ENCODE data around the gene PLEKHA1. TPM values are rescaled to one million over a fixed set of nuclear protein-coding genes. Genes with fewer than 3 reads are reported as not detected.

The PLEKHA1 gene
- total and polyA plus RNA-seq, 5 donors: 15.7 to 42.8 (median 38.5) TPM

DNA sequence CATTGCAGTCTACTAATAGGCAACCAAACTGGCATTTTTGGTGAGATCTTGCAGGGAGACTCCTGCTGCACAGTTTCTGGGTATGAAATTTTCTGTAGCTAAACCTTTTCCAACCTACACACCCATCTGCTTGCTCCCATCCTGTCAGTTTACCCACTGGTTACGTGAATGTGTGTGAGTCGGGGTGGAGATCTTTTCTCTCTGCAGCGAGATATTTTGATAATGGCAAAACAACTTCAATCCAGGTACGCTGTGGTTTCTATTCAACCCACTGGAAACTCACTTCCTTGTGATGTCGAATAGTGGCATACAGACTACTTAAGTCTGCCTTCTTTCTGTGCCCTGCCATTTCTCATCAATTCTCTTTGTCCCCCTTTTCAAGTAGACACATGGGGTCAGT, 4.5 kb downstream of the PLEKHA1 start:
- H3K27me3 ChIP-seq (ENCODE audit: control insufficient read depth, insufficient read depth): no peaks in the 10 kb centered on the region
- no peak overlapping the region for H3K4me3 ChIP-seq (ENCODE audit: low read length)
- 97% methylated on average over 5 of the region's 5 CpGs for WGBS
- ATAC-seq: no peak
- intact Hi-C loops (cut with DNase I): no loop called here
- H3K9me3 ChIP-seq (ENCODE audit: control insufficient read depth, low read length): no peaks in the 10 kb centered on the region
- H3K4me1 ChIP-seq (ENCODE audit: control insufficient read depth, insufficient read depth, low read length): no peaks in the 10 kb centered on the region
- no peak for DNase-seq
- no peak overlapping the region for H3K27ac ChIP-seq (ENCODE audit: low read length)

DNA sequence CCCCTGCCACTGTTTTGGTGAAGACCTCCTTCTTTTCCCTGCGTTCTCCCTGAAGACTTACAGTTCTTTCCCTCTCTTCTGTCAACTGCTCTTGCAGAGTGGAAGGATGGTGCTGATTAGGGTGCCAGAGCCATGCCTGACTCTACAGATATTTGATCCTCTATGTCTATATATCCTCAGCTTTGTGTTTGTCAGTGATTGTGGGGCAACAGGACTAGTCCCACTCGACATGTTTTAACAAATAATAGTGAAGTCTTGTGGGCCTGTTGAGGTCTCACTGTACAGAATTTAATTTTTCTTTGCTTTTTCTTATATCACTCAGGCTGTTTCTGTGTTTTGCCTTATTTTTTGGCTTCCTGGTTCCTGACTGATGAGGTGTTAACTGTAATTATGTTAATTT, 5.0 kb downstream of the PLEKHA1 start:
- Histone ChIP-seq H3K4me3 (ENCODE audit: low read length) (no peak overlapping the region), H3K4me1 (ENCODE audit: control insufficient read depth, insufficient read depth, low read length) (no peaks in the 10 kb centered on the region), H3K27me3 (ENCODE audit: control insufficient read depth, insufficient read depth) (no peaks in the 10 kb centered on the region), H3K9me3 (ENCODE audit: control insufficient read depth, low read length) (no peaks in the 10 kb centered on the region), H3K27ac (ENCODE audit: low read length) (no peak overlapping the region)
- DNase-seq: no peak
- intact Hi-C loops (cut with DNase I): no loop called here
- WGBS: 95% methylated on average over 2 of the region's 2 CpGs
- ATAC-seq: no peak

DNA sequence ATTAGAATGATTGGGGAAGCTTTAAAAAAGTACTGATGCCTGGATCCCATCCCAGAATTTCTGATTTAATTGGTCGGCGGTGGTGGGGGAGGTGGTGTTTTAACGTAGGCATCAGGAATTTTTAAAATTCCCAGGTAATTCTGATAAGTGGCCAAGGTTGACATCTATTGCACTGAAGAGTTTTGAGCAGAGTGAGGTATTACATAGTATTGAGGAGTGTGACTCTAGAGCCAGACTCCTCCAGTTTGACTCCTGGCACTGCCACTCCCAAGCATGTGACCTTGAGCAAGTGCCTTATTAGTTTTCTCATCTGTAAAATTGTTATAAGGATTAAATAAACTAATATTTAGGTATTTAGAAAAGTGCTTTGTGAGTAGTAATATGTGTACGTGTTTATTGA, 6.2 kb downstream of the PLEKHA1 start:
- Histone ChIP-seq H3K4me1 (ENCODE audit: control insufficient read depth, insufficient read depth, low read length) (peaks cover 2% of the 10 kb centered on the region), H3K27me3 (ENCODE audit: control insufficient read depth, insufficient read depth) (no peaks in the 10 kb centered on the region), H3K27ac (ENCODE audit: low read length) (no peak overlapping the region), H3K4me3 (ENCODE audit: low read length) (no peak overlapping the region), H3K9me3 (ENCODE audit: control insufficient read depth, low read length) (no peaks in the 10 kb centered on the region)
- DNase-seq (no peak), ATAC-seq (no peak)
- 89% methylated on average over 4 of the region's 4 CpGs for WGBS
- intact Hi-C loops (cut with DNase I): no loop called here

- DNase-seq (no peak), ATAC-seq (no peak)
- intact Hi-C loops (cut with DNase I): no loop called here
- Histone ChIP-seq H3K27ac (ENCODE audit: low read length) (no peak overlapping the region), H3K27me3 (ENCODE audit: control insufficient read depth, insufficient read depth) (no peaks in the 10 kb centered on the region), H3K9me3 (ENCODE audit: control insufficient read depth, low read length) (no peaks in the 10 kb centered on the region), H3K4me1 (ENCODE audit: control insufficient read depth, insufficient read depth, low read length) (peaks cover 2% of the 10 kb centered on the region), H3K4me3 (ENCODE audit: low read length) (no peak overlapping the region)
- 71% methylated on average over 2 of the region's 2 CpGs for WGBS
Observed at GRCh38 chr10:122381680-122382079, 7.2 kb downstream of the PLEKHA1 start.

DNA sequence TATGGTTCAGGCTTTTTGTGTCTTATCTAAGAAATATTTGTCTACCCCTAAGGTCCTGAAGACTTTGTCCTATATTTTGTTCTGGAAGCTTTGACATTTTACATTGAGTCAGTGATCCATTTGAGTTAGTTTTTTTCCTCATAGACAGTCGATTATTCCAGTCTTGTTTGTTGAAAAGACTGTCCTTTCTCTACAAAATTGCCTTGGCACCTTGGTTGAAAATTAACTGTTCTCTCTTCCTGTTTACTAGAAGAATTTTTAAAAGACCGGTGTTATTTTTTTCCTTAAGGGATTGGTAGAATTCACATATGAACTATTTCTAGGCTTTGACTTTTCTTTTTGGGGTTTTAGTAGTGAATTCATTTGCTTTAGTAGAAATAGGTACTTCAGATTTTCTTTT, 12.0 kb downstream of the PLEKHA1 start:
- intact Hi-C loops (cut with DNase I): no loop called here
- 70% methylated on average over 2 of the region's 2 CpGs for WGBS
- no peak overlapping the region for H3K27ac ChIP-seq (ENCODE audit: low read length)

GRCh38 chr10:122387572-122387971, 13.1 kb downstream of the PLEKHA1 start:
- Histone ChIP-seq H3K27me3 (ENCODE audit: control insufficient read depth, insufficient read depth) (no peaks in the 10 kb centered on the region), H3K4me1 (ENCODE audit: control insufficient read depth, insufficient read depth, low read length) (peaks cover 2% of the 10 kb centered on the region), H3K9me3 (ENCODE audit: control insufficient read depth, low read length) (no peaks in the 10 kb centered on the region), H3K4me3 (ENCODE audit: low read length) (no peak overlapping the region), H3K27ac (ENCODE audit: low read length) (no peak overlapping the region)
- intact Hi-C loops (cut with DNase I): no loop called here
- no peak for DNase-seq
- no peak for ATAC-seq
- WGBS: 94% methylated on average over 2 of the region's 2 CpGs

More for the DNA sequence above, 12.0 kb downstream of the PLEKHA1 start:
- ATAC-seq (no peak), DNase-seq (no peak)
- Histone ChIP-seq H3K9me3 (ENCODE audit: control insufficient read depth, low read length) (no peaks in the 10 kb centered on the region), H3K4me3 (ENCODE audit: low read length) (no peak overlapping the region), H3K4me1 (ENCODE audit: control insufficient read depth, insufficient read depth, low read length) (peaks cover 2% of the 10 kb centered on the region), H3K27me3 (ENCODE audit: control insufficient read depth, insufficient read depth) (no peaks in the 10 kb centered on the region)

DNA sequence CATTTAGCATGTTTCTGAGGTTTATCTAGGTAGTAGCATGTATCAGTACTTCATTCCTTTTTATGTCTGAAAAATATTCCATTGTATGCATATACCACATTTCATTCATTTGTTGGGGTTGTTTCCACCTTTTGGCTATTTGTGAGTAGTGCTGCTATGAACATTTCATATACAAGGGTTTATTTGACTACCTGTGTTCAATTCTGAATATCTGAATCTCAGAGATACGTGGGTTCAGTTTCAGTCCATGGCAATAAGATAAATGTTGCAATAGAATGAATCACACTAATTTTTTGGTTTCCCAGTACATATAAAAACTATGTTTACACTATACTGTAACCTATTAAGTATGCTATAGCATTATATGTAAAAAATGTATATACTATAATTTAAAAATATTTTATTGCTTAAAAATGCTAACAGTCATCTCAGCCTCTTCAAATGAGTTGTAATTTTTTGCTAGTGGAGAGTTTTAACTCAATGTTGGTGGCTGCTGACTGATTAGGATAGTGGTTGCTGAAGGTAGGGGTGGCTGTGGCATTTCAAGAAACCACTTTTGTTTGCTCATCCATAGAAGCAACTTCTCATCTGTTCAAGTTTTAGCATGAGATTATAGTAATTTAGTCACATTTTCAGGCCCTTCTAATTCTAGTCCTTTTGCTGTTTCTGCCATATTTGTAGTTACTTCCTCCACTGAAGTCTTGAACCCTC, 13.9 kb downstream of the PLEKHA1 start:
- Histone ChIP-seq H3K27ac (ENCODE audit: low read length) (no peak overlapping the region), H3K9me3 (ENCODE audit: control insufficient read depth, low read length) (no peaks in the 10 kb centered on the region), H3K4me3 (ENCODE audit: low read length) (no peak overlapping the region), H3K4me1 (ENCODE audit: control insufficient read depth, insufficient read depth, low read length) (peaks cover 2% of the 10 kb centered on the region), H3K27me3 (ENCODE audit: control insufficient read depth, insufficient read depth) (no peaks in the 10 kb centered on the region)
- no peak for ATAC-seq
- WGBS: 94% methylated on average over 1 of the region's 1 CpG
- DNase-seq: no peak
- intact Hi-C loops (cut with DNase I): no loop called here

GRCh38 chr10:122390271-122390670, 15.8 kb downstream of the PLEKHA1 start:
- 97% methylated on average over 3 of the region's 3 CpGs for WGBS
- Histone ChIP-seq H3K27ac (ENCODE audit: low read length) (no peak overlapping the region), H3K4me3 (ENCODE audit: low read length) (no peak overlapping the region), H3K9me3 (ENCODE audit: control insufficient read depth, low read length) (no peaks in the 10 kb centered on the region), H3K4me1 (ENCODE audit: control insufficient read depth, insufficient read depth, low read length) (no peaks in the 10 kb centered on the region), H3K27me3 (ENCODE audit: control insufficient read depth, insufficient read depth) (no peaks in the 10 kb centered on the region)
- DNase-seq: no peak
- ATAC-seq: no peak
- intact Hi-C loops (cut with DNase I): no loop called here

GRCh38 chr10:122390679-122391078, 16.2 kb downstream of the PLEKHA1 start:
- DNase-seq (no peak), ATAC-seq (no peak)
- intact Hi-C loops (cut with DNase I): no loop called here
- no peak overlapping the region for H3K27ac ChIP-seq (ENCODE audit: low read length)
- WGBS: 31% methylated on average over 3 of the region's 3 CpGs
- H3K4me3 ChIP-seq (ENCODE audit: low read length): no peak overlapping the region
- no peaks in the 10 kb centered on the region for H3K4me1 ChIP-seq (ENCODE audit: control insufficient read depth, insufficient read depth, low read length)
- no peaks in the 10 kb centered on the region for H3K9me3 ChIP-seq (ENCODE audit: control insufficient read depth, low read length)
- no peaks in the 10 kb centered on the region for H3K27me3 ChIP-seq (ENCODE audit: control insufficient read depth, insufficient read depth)

- Histone ChIP-seq H3K4me1 (ENCODE audit: control insufficient read depth, insufficient read depth, low read length) (no peaks in the 10 kb centered on the region), H3K9me3 (ENCODE audit: control insufficient read depth, low read length) (no peaks in the 10 kb centered on the region), H3K27ac (ENCODE audit: low read length) (no peak overlapping the region), H3K27me3 (ENCODE audit: control insufficient read depth, insufficient read depth) (no peaks in the 10 kb centered on the region), H3K4me3 (ENCODE audit: low read length) (no peak overlapping the region)
- ATAC-seq (peak; percentile 53 to 75), DNase-seq (no peak)
- intact Hi-C loops (cut with DNase I): no loop called here
Observed at GRCh38 chr10:122391875-122392274, 17.4 kb downstream of the PLEKHA1 start.

DNA sequence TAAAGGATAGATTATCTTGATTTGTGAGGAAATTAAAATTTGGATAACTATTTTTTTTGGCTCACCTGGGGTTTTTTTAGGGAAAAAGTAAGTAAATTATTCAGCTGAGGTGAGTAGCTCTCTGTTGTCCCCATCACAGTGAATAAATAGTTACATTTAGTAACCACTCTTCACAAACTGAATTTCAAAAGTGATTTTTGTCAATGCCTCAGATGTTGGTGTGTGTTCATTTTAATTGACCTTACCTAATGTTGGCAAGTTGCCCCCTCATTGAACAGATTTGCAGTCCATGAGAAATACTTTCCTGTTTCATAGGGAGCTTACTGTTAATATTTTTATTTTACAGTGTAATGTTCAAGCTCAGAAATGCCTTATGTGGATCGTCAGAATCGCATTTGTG, 18.3 kb downstream of the PLEKHA1 start:
- 81% methylated on average over 2 of the region's 2 CpGs for WGBS
- Histone ChIP-seq H3K4me1 (ENCODE audit: control insufficient read depth, insufficient read depth, low read length) (no peaks in the 10 kb centered on the region), H3K9me3 (ENCODE audit: control insufficient read depth, low read length) (no peaks in the 10 kb centered on the region), H3K27ac (ENCODE audit: low read length) (no peak overlapping the region), H3K27me3 (ENCODE audit: control insufficient read depth, insufficient read depth) (no peaks in the 10 kb centered on the region), H3K4me3 (ENCODE audit: low read length) (no peak overlapping the region)
- intact Hi-C loops (cut with DNase I): no loop called here
- ATAC-seq (no peak), DNase-seq (no peak)

DNA sequence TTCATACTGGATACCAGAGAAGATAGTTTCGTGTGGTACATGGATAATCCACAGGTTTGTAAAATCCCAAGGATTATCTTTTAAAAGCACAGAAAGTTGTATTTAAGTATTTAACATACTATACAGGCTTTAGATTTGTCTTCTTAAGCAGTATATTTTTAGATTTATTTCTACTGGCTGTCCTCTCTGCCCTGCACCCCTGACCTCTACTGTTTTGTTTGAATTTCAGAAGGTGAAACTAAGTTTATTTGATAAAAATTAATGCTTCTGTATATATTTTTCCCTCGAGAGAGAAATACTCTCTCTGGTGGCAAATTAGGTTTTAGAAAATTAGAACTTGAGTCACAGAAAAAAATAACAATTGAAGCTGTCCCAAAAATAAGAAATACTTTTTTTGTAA, 18.8 kb downstream of the PLEKHA1 start:
- 77% methylated on average over 2 of the region's 2 CpGs for WGBS
- intact Hi-C loops (cut with DNase I): no loop called here
- Histone ChIP-seq H3K27me3 (ENCODE audit: control insufficient read depth, insufficient read depth) (no peaks in the 10 kb centered on the region), H3K4me3 (ENCODE audit: low read length) (no peak overlapping the region), H3K9me3 (ENCODE audit: control insufficient read depth, low read length) (no peaks in the 10 kb centered on the region), H3K4me1 (ENCODE audit: control insufficient read depth, insufficient read depth, low read length) (no peaks in the 10 kb centered on the region), H3K27ac (ENCODE audit: low read length) (no peak overlapping the region)
- DNase-seq (no peak), ATAC-seq (no peak)
